Tibial nerve (tissue), 4 donors: ENCODE data around the gene ADCY10. TPM values are rescaled to one million over a fixed set of nuclear protein-coding genes. Genes with fewer than 3 reads are reported as not detected.
"Not testable (repeated sequence)": the region's sequence is repeated elsewhere in the genome, so short reads cannot be mapped to it uniquely, and the experiment has no call there.

Experiments
- DNase-seq, 2 donors: peaks; one replicate each; pipeline ENCODE4 v3.0.0-alpha.2; 2019; ENCODE audit warnings: low spot score in 2 of 2
- H3K27ac ChIP-seq, 4 donors: fragments of 200-600 bp; sonication (generic) in 3 of 4; one replicate each; pipeline ENCODE4 v1.5.1; 2017 to 2019; ENCODE audit warnings: mild to moderate bottlenecking in 1 of 4
- H3K27me3 ChIP-seq, 2 donors: fragments of 200-600 bp; sonication (generic) in 1 of 2; one replicate each; pipeline versions ENCODE4 v1.5.1 to v1.6.0; 2017 to 2019
- H3K36me3 ChIP-seq, 3 donors: fragments of 200-600 bp; sonication (generic); one replicate each; pipeline ENCODE4 v1.5.1; 2018 to 2019
- H3K4me1 ChIP-seq, 4 donors: fragments of 200-600 bp; sonication (generic) in 3 of 4; one replicate each; pipeline ENCODE4 v1.5.1; 2017 to 2019
- H3K4me3 ChIP-seq, 4 donors: fragments of 200-600 bp; sonication (generic) in 3 of 4; one replicate each; pipeline ENCODE4 v1.5.1; 2017 to 2019; ENCODE audit warnings: mild to moderate bottlenecking in 1 of 4, moderate library complexity in 1 of 4
- H3K9me3 ChIP-seq, 4 donors: fragments of 200-600 bp; sonication (generic) in 3 of 4; one replicate each; pipeline ENCODE4 v1.5.1; 2017 to 2019
- CTCF ChIP-seq, 5 experiments: fragments of 200-600 bp in 3 of 5; fragments of 450-650 bp in 2 of 5; sonication (generic) in 3 of 5; IDR thresholded peaks; one replicate each; pipeline ENCODE4 v1.5.1; 2016 to 2019; ENCODE audit warnings: antibody characterized with exemption in 5 of 5, mild to moderate bottlenecking in 3 of 5, moderate library complexity in 2 of 5
- EP300 ChIP-seq, 2 donors: sonication (generic); formaldehyde crosslinking; IDR thresholded peaks; one replicate each; pipeline ENCODE4 v1.6.1; 2017; ENCODE audit warnings: antibody characterized with exemption in 2 of 2, mild to moderate bottlenecking in 1 of 2
- POLR2A ChIP-seq, 2 donors: fragments of 450-650 bp; IDR thresholded peaks; one replicate each; pipeline ENCODE4 v1.6.1; 2017; ENCODE audit warnings: antibody characterized with exemption in 2 of 2, mild to moderate bottlenecking in 2 of 2, moderate library complexity in 2 of 2
- WGBS, 2 donors: methylation state at CpG; one replicate each; pipeline ENCODE4 v1.1.5; 2018; 5-methylcytosine and 5-hydroxymethylcytosine counted together
- total RNA-seq, 4 donors: library from RNA; depleted of rRNA; stranded (reverse); fragments of >200 nt; gene quantifications; one replicate each; pipeline ENCODE4 v1.1.0, GENCODE V29; 2016

ADCY10 gene
- total RNA-seq, 4 donors from 2014 or later = not detected

GRCh38 chr1:167893798-167894197, 20.1 kb downstream of the ADCY10 start:
- H3K4me1 ChIP-seq = no peaks in the 10 kb centered on the region
- H3K4me3 ChIP-seq = no peak overlapping the region
- H3K9me3 ChIP-seq = no peaks in the 10 kb centered on the region
- 72 to 75% methylated on average over 2 of the region's 2 CpGs for WGBS, 2 donors
- TF ChIP-seq POLR2A (IDR thresholded peaks at IDR 0.05) (no peak), EP300 (IDR thresholded peaks at IDR 0.05) (no peak), CTCF (IDR thresholded peaks at IDR 0.05) (no peak)
- no peaks in the 10 kb centered on the region for H3K27me3 ChIP-seq
- H3K27ac ChIP-seq = no peak overlapping the region
- DNase-seq = no peak
- no peaks in the 10 kb centered on the region for H3K36me3 ChIP-seq

- no peak for TF ChIP-seq CTCF (IDR thresholded peaks at IDR 0.05)
- no peak for TF ChIP-seq POLR2A (IDR thresholded peaks at IDR 0.05)
- TF ChIP-seq EP300 (IDR thresholded peaks at IDR 0.05) = no peak
- Histone ChIP-seq H3K4me1 (no peaks in the 10 kb centered on the region), H3K9me3 (no peaks in the 10 kb centered on the region), H3K4me3 (no peak overlapping the region), H3K27me3 (no peaks in the 10 kb centered on the region), H3K27ac (no peak overlapping the region), H3K36me3 (no peaks in the 10 kb centered on the region)
- DNase-seq = no peak
These were observed 23.5 kb downstream of the ADCY10 start for GRCh38 chr1:167890400-167890799.

- H3K4me1 ChIP-seq, H3K9me3 ChIP-seq, H3K4me3 ChIP-seq, H3K36me3 ChIP-seq, H3K27me3 ChIP-seq, DNase-seq, H3K27ac ChIP-seq: not testable (repeated sequence)
- WGBS, 2 donors = 88 to 97% methylated on average over 2 of the region's 2 CpGs
These were observed 26.7 kb downstream of the ADCY10 start for GRCh38 chr1:167887187-167887586.

- TF ChIP-seq POLR2A (IDR thresholded peaks at IDR 0.05) (no peak), EP300 (IDR thresholded peaks at IDR 0.05) (no peak), CTCF (IDR thresholded peaks at IDR 0.05) (no peak)
- Histone ChIP-seq H3K4me3 (no peak overlapping the region), H3K36me3 (no peaks in the 10 kb centered on the region), H3K4me1 (no peaks in the 10 kb centered on the region), H3K9me3 (no peaks in the 10 kb centered on the region), H3K27ac (no peak overlapping the region), H3K27me3 (no peaks in the 10 kb centered on the region)
- WGBS, 2 donors = 94 to 95% methylated on average over 8 of the region's 8 CpGs
- DNase-seq = no peak
These were observed 31.6 kb downstream of the ADCY10 start for GRCh38 chr1:167882376-167882775.

- DNase-seq = no peak
- Histone ChIP-seq H3K27ac (no peak overlapping the region), H3K4me1 (no peaks in the 10 kb centered on the region), H3K9me3 (no peaks in the 10 kb centered on the region), H3K36me3 (no peaks in the 10 kb centered on the region), H3K27me3 (no peaks in the 10 kb centered on the region), H3K4me3 (no peak overlapping the region)
- 79 to 85% methylated on average over 3 of the region's 3 CpGs for WGBS, 2 donors
- TF ChIP-seq CTCF (IDR thresholded peaks at IDR 0.05) (no peak), POLR2A (IDR thresholded peaks at IDR 0.05) (no peak), EP300 (IDR thresholded peaks at IDR 0.05) (no peak)
These were observed 32.1 kb downstream of the ADCY10 start for GRCh38 chr1:167881786-167882185.

GRCh38 chr1:167881069-167881468, 32.9 kb downstream of the ADCY10 start:
- Histone ChIP-seq H3K4me3 (no peak overlapping the region), H3K9me3 (no peaks in the 10 kb centered on the region), H3K36me3 (no peaks in the 10 kb centered on the region), H3K27ac (no peak overlapping the region), H3K4me1 (no peaks in the 10 kb centered on the region), H3K27me3 (no peaks in the 10 kb centered on the region)
- TF ChIP-seq CTCF (IDR thresholded peaks at IDR 0.05) (no peak), POLR2A (IDR thresholded peaks at IDR 0.05) (no peak), EP300 (IDR thresholded peaks at IDR 0.05) (no peak)
- no peak for DNase-seq
